ENCODE measurements around the gene PLCD3.

Gene PLCD3

GRCh38 chr17:45108595-45109521, 23.5 kb downstream of the PLCD3 start:
- no peak for DNase-seq (ENCODE audit: extremely low read depth, low read depth)
- no peak for TF ChIP-seq CTCF (IDR thresholded peaks at IDR 0.05; ENCODE audit: low read depth, low read length)

- DNase-seq (ENCODE audit: extremely low read depth, low read depth) = no peak
- no peak for TF ChIP-seq CTCF (IDR thresholded peaks at IDR 0.05; ENCODE audit: low read depth, low read length)
Observed at GRCh38 chr17:45108051-45108450, 24.3 kb downstream of the PLCD3 start.

- TF ChIP-seq CTCF (IDR thresholded peaks at IDR 0.05; ENCODE audit: low read depth, low read length) = no peak
- DNase-seq (ENCODE audit: extremely low read depth, low read depth) = no peak
Observed at GRCh38 chr17:45107293-45108010, 24.9 kb downstream of the PLCD3 start.

- no peak for DNase-seq (ENCODE audit: extremely low read depth, low read depth)
- TF ChIP-seq CTCF (IDR thresholded peaks at IDR 0.05; ENCODE audit: low read depth, low read length) = no peak
Observed at GRCh38 chr17:45106582-45106981, 25.7 kb downstream of the PLCD3 start.

- no peak for DNase-seq (ENCODE audit: extremely low read depth, low read depth)
- TF ChIP-seq CTCF (IDR thresholded peaks at IDR 0.05; ENCODE audit: low read depth, low read length) = no peak
Observed at GRCh38 chr17:45106096-45106495, 26.2 kb downstream of the PLCD3 start.

- TF ChIP-seq CTCF (IDR thresholded peaks at IDR 0.05; ENCODE audit: low read depth, low read length) = no peak; the same call in 1 of the 2 replicates
- DNase-seq (ENCODE audit: extremely low read depth, low read depth) = no peak
Observed at GRCh38 chr17:45104907-45105624, 27.2 kb downstream of the PLCD3 start.

All from AG09319 (cell line).